Measurements from ENCODE around the gene RAB31.

Gene RAB31

GRCh38 chr18:9822587-9823185 lies 114.6 kb downstream of the RAB31 start:
- DNase-seq = no peak

- DNase-seq = peak in 1 of 4 experiments; percentile 11
Measured at GRCh38 chr18:9823805-9824473, 115.8 kb downstream of the RAB31 start.

- DNase-seq = no peak
Measured at GRCh38 chr18:9824474-9824832, 116.4 kb downstream of the RAB31 start.

GRCh38 chr18:9824952-9825371 lies 116.9 kb downstream of the RAB31 start:
- peak in 2 of 4 experiments; percentile 10 to 16 for DNase-seq

GRCh38 chr18:9825571-9826073 lies 117.5 kb downstream of the RAB31 start:
- DNase-seq = peak; percentile 85 to 97 (median 89)

- DNase-seq = peak; percentile 45 to 71 (median 62)
Measured at GRCh38 chr18:9826685-9827084, 118.6 kb downstream of the RAB31 start.

GRCh38 chr18:9827211-9827792 lies 119.2 kb downstream of the RAB31 start:
- peak; percentile 37 to 60 (median 56) for DNase-seq

- peak; percentile 94 to 99 (median 96) for DNase-seq
Measured at GRCh38 chr18:9827793-9828505, 119.8 kb downstream of the RAB31 start.

GRCh38 chr18:9828506-9829396 lies 120.7 kb downstream of the RAB31 start:
- DNase-seq = peak; percentile 28 to 67 (median 48)

- no peak for DNase-seq
Measured at GRCh38 chr18:9829397-9829712, 121.3 kb downstream of the RAB31 start.

- DNase-seq = no peak
Measured at GRCh38 chr18:9831036-9831722, 123.1 kb downstream of the RAB31 start.

- DNase-seq = no peak
Measured at GRCh38 chr18:9831723-9832199, 123.7 kb downstream of the RAB31 start.

- DNase-seq = no peak
Measured at GRCh38 chr18:9832871-9833270, 124.8 kb downstream of the RAB31 start.

- DNase-seq = no peak
Measured at GRCh38 chr18:9834551-9834950, 126.5 kb downstream of the RAB31 start.

- DNase-seq = no peak
Measured at GRCh38 chr18:9835113-9835755, 127.1 kb downstream of the RAB31 start.

GRCh38 chr18:9835825-9836224 lies 127.7 kb downstream of the RAB31 start:
- no peak for DNase-seq

GRCh38 chr18:9838144-9838877 lies 130.2 kb downstream of the RAB31 start:
- DNase-seq = no peak

GRCh38 chr18:9839211-9839610 lies 131.1 kb downstream of the RAB31 start:
- DNase-seq = no peak

- DNase-seq = no peak
Measured at GRCh38 chr18:9839853-9840252, 131.8 kb downstream of the RAB31 start.

- DNase-seq = no peak
Measured at GRCh38 chr18:9841752-9842151, 133.7 kb downstream of the RAB31 start.

Measured in suppressor macrophage (primary cell).